Body of pancreas (tissue), 4 donors: ENCODE data around the gene BAIAP3.

Experiments
- POLR2A ChIP-seq, 3 donors: fragments of 450-650 bp; IDR thresholded peaks; one replicate each; pipeline ENCODE4 v1.6.1; 2016; ENCODE audit warnings: antibody characterized with exemption in 3 of 3, mild to moderate bottlenecking in 2 of 3
- TF ChIP-seq, protein P1 (sequence below), 7 experiments: fragments of 450-650 bp in 4 of 7; fragments of 200-600 bp in 3 of 7; sonication (generic) in 3 of 7; IDR thresholded peaks; one replicate each; pipeline ENCODE4 v1.5.1; 2016 to 2019; ENCODE audit warnings: antibody characterized with exemption in 7 of 7

DNA sequence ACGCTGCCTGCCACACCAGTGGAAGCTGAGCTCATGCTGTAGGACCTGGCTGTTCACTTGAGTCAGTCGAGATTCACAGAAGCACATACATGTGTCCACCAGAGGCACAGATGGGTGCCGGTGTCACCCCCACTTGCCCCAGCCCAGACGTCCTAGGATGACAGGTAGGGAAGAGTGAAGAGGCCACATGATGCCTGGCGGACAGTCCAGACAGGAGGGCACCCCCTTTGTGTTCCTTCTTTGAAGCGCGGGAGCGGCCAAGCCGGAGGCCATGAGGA, 15.2 kb upstream of the BAIAP3 start:
- TF ChIP-seq, protein P1, sequence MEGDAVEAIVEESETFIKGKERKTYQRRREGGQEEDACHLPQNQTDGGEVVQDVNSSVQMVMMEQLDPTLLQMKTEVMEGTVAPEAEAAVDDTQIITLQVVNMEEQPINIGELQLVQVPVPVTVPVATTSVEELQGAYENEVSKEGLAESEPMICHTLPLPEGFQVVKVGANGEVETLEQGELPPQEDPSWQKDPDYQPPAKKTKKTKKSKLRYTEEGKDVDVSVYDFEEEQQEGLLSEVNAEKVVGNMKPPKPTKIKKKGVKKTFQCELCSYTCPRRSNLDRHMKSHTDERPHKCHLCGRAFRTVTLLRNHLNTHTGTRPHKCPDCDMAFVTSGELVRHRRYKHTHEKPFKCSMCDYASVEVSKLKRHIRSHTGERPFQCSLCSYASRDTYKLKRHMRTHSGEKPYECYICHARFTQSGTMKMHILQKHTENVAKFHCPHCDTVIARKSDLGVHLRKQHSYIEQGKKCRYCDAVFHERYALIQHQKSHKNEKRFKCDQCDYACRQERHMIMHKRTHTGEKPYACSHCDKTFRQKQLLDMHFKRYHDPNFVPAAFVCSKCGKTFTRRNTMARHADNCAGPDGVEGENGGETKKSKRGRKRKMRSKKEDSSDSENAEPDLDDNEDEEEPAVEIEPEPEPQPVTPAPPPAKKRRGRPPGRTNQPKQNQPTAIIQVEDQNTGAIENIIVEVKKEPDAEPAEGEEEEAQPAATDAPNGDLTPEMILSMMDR (IDR thresholded peaks at IDR 0.05) = no peak
- TF ChIP-seq POLR2A (IDR thresholded peaks at IDR 0.05) = no peak
